Right renal pelvis (tissue), 4 donors: ENCODE measurements around the gene RARB. TPM values are rescaled to one million over a fixed set of nuclear protein-coding genes. Genes with fewer than 3 reads are reported as not detected.

ENCODE experiments used
- DNase-seq, 4 donors: peaks; one replicate each; pipeline ENCODE4 v3.0.0-alpha.2; 2013; ENCODE audit warnings: low read depth in 4 of 4, low spot score in 3 of 4, missing footprints in 1 of 4
- polyA plus RNA-seq, 4 donors: library from polyadenylated mRNA; unstranded; fragments of 120-200 nt; gene quantifications; one replicate each; pipeline ENCODE4 v1.2.1, GENCODE V29; 2013; ENCODE audit not compliant: insufficient read length in 4 of 4

RARB gene
- polyA plus RNA-seq, 4 donors = 47.0 to 63.0 (median 59.3) TPM

DNA sequence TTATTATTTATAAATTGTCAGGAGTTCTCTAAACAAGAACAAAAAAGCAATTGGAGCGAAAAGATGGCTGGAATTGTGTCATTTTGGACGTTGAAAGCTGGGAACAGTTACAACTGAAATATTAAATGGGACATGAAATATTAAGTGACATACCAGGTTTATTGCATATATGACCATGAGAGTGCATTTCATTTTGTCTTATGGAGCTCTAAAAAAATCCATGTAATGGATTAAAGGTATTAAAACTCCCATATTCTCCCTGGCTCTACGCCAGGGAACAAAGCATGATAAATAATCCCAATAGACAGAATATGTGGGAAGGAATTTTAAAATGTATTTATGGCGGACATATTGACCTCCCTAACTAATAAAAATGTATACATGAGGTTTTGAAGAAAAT is 17.7 kb downstream of the RARB start:
- no peak for DNase-seq

GRCh38 chr3:25447285-25447684 is 19.2 kb downstream of the RARB start:
- no peak for DNase-seq

DNA sequence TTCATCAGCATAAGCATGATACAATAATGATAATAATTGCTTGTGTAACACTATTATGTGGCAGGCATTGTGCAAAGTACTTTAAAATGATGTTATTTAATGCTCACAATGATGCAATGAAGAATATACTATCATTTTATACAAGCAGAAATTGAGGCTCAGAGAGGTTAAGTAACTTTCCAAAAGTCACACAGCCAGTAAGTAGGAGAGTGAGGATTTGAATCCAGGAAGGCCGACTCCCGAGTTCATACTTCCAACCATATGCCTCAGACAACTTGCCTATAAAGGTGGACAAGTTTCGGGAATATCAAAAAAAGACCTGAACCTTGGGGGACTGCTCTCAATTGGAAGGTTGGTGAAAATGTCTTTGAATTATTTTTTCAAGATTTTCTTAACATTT is 19.9 kb downstream of the RARB start:
- DNase-seq = no peak

- no peak for DNase-seq
Observed at GRCh38 chr3:25448750-25449692, 21.0 kb downstream of the RARB start.

- no peak for DNase-seq
Observed at GRCh38 chr3:25449857-25450256, 21.8 kb downstream of the RARB start.

DNA sequence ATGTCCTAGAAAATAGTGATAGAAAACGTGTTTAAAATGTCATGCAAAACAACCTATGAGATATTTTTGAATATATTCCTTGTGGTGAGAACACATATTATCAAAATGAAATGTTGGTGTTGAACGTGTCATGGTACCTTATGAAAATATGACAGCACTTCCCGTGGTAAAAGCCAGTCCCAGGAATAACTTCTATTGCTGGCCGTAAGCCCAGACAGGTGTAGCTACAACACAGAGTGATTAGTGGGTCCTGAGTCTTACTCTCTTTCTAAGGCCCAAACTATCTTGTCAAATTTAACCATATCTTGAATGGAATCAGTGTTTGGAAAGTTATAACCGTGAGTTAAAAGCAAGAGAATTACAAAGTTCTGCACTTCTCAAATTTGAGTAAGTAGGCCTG is 24.1 kb downstream of the RARB start:
- no peak for DNase-seq

DNA sequence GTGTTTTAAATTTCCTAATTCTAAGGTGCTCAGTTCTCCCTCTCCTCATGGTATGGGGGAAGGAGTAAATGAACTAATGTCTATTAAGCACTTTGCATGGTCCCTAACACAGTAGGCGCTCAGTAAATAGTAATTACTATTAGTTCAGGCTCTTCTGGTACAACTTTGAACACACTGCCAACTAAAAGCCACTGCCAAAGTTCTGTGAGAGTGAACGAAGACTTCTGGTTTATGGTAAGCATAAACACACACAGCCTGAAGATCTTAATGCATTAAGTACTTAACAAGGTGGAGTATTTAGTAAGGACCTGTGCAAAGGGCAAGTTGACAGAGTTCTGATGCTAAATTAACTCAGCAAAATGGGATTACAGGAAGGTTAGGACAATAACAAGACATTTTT is 24.7 kb downstream of the RARB start:
- no peak for DNase-seq

- no peak for DNase-seq
Observed at GRCh38 chr3:25453619-25454004, 25.5 kb downstream of the RARB start.

GRCh38 chr3:25454005-25454927 is 26.2 kb downstream of the RARB start:
- DNase-seq = no peak

GRCh38 chr3:25455441-25456132 is 27.5 kb downstream of the RARB start:
- DNase-seq = no peak

DNA sequence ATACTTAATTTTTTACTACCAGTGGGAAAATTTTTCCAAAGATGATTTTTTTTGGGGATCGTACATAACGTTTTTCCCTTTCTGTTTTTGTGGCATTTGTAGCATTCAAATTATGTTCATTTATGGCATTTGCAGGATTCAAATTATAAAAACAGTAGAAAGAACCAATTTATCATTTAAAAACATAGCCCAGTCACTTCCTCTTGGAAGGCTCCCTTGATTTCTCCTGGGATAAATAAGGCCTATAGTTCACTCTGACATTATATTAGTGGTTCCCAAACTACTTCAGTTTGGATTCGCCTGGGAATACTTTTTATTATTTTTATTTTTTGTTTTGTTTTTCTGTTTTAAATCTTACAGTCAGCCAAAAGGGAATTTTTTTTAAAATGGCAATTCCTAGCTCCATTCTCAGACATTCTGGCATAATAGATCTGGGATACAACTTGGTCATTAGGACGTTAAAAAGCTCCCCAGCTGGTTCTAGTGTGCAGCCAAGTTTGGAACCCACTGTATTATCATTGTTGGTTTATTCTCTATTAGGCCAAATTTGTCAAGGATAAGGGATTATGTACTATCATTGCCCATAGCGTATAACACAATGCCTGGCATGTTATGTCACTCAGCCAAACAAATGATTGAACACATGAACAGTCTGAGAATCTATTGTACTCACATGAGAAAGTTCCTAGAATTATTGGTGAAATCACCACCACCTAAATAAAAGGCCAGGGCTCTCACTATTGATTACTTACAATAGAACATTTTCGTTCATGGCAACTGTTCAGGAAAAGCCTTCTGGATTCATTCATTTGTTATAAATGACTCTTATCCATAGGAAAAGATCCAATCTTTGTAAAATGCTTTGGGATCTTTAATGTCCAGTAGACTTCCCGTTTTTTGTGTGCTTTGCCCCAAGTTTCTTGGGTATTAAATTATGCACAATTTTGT is 28.9 kb downstream of the RARB start:
- DNase-seq = no peak

- DNase-seq = no peak
Observed at GRCh38 chr3:25457671-25458419, 29.8 kb downstream of the RARB start.

- no peak for DNase-seq
Observed at GRCh38 chr3:25458420-25458814, 30.4 kb downstream of the RARB start.

DNA sequence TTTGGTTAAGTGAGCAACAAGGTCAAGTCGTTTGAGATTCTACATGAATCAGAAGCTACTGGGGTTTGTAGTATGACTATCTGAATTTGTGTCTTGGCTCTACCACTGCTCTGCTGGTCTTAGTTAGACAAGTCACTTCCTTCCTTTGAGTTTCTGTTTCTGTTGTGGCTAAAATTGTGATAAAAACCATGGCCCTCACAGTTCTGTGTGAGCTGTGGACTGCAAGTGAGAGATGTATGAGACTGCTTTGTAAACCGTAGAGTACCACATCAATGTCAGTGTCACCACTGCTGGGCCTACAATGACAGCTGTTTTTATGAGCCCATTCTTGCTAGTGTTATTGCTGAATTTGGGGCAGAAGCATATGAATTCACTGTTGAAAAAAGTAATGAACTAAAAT is 32.7 kb downstream of the RARB start:
- DNase-seq = no peak

GRCh38 chr3:25461946-25462345 is 33.9 kb downstream of the RARB start:
- no peak for DNase-seq

DNA sequence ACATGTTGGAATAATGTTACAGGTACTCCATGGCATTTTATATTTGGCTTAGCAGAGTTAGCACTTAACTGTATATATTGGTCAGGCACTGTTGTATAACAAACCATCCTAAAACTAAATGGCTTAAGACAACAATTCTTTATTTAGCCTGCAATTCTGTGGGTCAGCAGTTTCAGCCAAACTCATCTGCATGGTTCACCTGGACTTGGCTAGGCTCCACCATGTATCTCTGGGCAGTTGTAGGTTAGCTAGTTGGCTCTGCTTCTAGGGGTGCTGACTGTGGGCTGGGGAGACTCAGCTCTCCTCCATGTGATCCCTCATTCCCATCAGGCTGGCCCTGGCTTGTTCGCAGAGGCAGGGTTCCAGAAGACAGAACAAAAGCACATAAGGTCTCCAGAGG is 34.4 kb downstream of the RARB start:
- no peak for DNase-seq

DNA sequence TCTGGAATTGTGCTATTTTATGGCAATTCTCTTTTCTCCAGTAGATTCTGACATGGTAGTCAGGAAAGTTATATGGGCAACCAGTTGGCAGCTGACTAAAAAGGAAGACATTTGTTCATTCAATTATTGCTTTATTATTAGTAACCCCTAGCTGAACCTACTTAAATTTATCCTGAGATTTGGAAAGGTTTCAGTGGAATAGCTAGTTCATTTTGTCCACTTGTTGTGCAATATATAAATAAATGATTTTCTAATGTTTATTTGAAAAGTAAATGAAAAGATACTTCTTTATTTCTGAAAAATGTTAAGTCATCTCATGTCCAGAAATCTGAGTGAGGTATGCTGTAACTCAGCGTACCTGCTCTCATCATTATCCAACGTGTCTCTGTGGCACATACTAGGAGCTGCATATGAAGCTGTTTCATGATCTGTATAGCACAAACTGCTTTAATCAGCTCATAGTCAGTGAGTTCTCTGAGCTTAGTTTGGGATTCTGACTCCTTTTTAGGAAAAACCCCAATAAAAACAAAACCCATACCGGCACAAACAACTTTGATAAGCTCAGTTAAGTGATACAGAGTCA is 35.9 kb downstream of the RARB start:
- no peak for DNase-seq

DNA sequence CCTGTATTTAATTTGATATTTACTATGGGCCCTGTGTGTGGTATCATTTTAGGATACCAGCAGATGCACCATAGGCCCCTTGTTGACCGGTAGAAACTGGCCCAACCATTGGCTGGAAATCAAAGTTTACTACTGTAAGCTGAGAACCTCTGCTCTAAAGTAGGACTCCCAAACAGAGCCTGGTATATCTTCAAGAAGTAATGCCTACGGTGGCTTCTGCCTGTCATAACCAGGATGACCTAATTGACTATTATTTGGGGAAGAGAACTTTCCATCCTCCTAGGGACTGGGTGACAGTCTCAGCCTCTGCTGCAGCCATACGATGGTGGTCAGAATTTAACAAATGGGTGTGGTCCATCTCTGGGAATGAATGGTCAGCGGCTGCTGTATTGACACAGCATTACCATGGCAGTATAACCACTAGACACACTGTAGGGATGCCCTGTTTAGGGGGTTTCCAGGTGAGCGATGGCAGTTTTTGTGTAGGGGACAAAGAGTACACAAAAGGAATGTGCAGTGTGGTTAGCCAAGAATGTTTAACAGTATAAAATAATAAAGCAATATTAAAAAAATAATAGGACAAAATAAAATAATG is 37.3 kb downstream of the RARB start:
- DNase-seq = no peak
